Epithelial cell of proximal tubule (primary cell): ENCODE data around the gene DDX39B. TPM values are rescaled to one million over a fixed set of nuclear protein-coding genes. Genes with fewer than 3 reads are reported as not detected.
A peak's percentile ranks its signal among the peaks of the same experiment; 100 is the strongest.

Source experiments
- DNase-seq: peaks from one replicate; pipeline ENCODE4 v3.0.0-alpha.2; 2011; ENCODE audit warnings: low read depth
- H3K4me3 ChIP-seq: 2 replicates; pipeline ENCODE4 v1.5.1; 2011; ENCODE audit warnings: low read depth, mild to moderate bottlenecking, low read length
- total RNA-seq: library from RNA; depleted of rRNA; stranded (reverse); fragments of >200 nt; gene quantifications from 2 replicates; pipeline ENCODE4 v1.2.3, GENCODE V29; 2015
- TF ChIP-seq, protein P1 (sequence below): conservative IDR thresholded peaks from 2 replicates; pipeline ENCODE4 v1.5.1; 2012; ENCODE audit warnings: low read depth, mild to moderate bottlenecking, low read length

The DDX39B gene
- total RNA-seq, 1 donor from 2014 or later = 304 TPM

DNA sequence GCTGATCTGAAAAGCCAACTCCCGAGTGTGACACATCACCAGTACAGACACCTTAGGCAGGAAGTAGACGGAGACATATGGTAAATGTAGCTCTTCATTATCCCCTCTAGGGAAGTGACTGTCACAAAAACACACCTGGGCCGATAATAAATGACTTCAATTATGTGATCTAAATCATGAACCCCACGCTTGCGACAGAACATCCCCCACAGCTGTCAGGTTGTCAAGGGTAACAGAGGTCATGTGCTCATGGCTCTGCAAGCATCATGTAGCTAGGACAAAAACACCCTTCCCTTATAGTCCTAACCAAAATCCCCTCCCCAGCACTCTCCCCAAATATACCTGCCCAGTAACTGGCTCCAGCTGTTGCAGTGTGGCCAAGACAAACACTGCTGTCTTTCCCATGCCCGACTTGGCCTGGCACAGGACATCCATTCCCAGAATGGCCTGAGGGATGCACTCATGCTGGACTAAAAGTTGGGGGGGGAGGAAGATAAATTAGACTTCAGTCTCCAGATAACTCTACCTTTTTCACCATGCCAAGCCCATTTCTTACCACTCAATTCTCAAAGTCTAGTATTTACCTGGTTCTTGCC is 2.9 kb downstream of the DDX39B start:
- TF ChIP-seq, protein P1, sequence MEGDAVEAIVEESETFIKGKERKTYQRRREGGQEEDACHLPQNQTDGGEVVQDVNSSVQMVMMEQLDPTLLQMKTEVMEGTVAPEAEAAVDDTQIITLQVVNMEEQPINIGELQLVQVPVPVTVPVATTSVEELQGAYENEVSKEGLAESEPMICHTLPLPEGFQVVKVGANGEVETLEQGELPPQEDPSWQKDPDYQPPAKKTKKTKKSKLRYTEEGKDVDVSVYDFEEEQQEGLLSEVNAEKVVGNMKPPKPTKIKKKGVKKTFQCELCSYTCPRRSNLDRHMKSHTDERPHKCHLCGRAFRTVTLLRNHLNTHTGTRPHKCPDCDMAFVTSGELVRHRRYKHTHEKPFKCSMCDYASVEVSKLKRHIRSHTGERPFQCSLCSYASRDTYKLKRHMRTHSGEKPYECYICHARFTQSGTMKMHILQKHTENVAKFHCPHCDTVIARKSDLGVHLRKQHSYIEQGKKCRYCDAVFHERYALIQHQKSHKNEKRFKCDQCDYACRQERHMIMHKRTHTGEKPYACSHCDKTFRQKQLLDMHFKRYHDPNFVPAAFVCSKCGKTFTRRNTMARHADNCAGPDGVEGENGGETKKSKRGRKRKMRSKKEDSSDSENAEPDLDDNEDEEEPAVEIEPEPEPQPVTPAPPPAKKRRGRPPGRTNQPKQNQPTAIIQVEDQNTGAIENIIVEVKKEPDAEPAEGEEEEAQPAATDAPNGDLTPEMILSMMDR = no peak
- no peak for DNase-seq
- peak overlapping the region; percentile 84 for H3K4me3 ChIP-seq

DNA sequence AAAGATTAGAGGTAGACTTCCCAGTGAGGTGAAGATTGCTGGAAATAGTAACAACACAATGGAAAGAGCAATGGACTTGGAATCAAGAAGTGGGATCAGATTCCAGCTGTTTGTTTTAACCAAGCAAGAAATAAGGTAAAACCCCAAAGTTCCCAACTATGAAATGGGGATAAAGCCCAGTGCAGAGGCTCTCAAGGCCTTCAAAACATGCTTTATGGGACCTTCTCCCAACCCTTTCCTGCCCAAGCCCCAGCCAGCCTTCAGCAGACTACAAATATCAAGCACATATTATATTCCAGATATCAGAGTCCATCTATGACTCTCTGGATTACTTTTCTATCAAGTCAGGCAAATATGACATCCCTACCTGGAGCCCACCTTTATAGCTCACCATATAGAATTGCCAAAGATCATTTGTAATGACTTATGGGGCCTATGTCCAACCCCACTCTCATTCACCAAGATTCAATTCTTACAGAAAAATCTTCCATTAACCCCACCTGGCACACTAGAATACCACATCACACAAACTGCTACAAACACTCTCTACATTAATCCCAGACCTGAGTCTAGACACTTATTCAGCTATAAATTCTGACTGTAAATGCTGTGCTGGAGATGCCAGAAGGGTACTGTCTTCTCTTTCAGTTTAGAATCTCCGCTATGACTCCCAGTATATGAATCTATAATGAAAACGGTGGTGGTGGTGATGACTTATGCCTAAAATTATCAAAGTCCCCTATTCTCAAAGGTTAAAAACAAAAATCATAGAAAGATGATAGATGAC is 6.1 kb downstream of the DDX39B start:
- no peak overlapping the region for H3K4me3 ChIP-seq
- no peak for DNase-seq
- TF ChIP-seq, protein P1 = no peak

DNA sequence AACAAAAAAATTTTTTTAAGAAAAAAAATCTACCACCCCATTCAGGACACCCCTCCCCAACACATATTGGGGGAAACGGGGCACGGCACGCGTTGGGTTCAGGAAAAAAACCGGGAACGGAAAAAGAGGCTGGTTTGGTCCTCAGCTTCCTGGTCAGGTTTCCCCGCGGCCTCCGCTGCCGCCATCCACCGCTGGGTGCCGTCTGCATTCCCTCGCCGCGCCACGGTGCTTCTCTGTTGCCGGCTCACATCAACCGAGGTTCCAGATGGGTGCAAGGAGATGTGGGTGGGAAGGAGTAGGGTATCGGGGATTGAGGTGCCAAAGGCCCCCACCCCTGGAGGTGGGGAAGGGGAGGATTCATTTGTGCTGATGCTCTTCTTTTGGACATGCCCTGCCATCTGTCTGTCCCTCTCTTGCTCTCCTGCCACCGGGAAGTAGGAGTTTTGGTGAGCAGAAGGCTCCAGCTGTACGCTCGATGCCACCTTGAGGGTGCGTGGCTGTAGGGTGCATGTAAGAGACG is 7.2 kb downstream of the DDX39B start:
- DNase-seq = no peak
- TF ChIP-seq, protein P1 = no peak
- H3K4me3 ChIP-seq = no peak overlapping the region

DNA sequence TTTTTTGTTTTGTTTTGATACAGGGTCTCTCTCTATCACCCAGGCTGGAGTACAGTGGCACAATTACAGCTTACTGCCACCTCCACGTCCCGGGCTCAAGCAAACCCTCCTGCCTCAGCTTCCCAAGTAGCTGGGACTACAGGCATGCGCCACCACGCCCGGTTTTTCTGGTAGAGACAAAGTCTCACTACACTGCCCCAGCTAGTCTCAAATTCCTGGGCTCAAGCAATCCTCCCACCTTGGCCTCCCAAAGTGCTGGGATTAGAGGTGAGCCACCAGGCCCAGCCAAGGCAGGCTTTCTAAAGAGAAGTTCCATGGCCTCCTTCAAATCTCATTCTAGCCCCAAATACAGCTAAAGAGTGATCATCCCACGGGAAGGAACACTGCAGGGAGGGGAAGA is 7.8 kb downstream of the DDX39B start:
- DNase-seq = no peak
- TF ChIP-seq, protein P1 = no peak
- H3K4me3 ChIP-seq = no peak overlapping the region

DNA sequence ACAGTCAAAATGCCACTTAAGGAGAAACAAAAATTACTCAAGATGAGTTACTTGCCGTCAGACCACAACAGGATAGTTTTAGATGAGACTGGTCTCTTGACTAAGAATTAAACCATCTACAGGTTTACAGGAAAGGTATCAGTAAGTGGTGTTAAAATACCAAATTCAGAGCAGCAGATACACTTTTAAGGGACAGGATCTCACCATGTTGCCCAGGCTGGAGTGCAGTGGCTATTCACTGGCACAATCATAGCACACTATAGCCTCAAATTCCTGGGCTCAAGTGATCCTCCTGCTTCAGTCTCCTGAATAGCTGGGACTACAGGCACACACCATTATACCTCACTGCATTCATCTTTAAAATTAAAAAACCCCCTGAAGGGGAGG is 8.4 kb downstream of the DDX39B start:
- no peak for DNase-seq
- H3K4me3 ChIP-seq = no peak overlapping the region
- TF ChIP-seq, protein P1 = no peak

DNA sequence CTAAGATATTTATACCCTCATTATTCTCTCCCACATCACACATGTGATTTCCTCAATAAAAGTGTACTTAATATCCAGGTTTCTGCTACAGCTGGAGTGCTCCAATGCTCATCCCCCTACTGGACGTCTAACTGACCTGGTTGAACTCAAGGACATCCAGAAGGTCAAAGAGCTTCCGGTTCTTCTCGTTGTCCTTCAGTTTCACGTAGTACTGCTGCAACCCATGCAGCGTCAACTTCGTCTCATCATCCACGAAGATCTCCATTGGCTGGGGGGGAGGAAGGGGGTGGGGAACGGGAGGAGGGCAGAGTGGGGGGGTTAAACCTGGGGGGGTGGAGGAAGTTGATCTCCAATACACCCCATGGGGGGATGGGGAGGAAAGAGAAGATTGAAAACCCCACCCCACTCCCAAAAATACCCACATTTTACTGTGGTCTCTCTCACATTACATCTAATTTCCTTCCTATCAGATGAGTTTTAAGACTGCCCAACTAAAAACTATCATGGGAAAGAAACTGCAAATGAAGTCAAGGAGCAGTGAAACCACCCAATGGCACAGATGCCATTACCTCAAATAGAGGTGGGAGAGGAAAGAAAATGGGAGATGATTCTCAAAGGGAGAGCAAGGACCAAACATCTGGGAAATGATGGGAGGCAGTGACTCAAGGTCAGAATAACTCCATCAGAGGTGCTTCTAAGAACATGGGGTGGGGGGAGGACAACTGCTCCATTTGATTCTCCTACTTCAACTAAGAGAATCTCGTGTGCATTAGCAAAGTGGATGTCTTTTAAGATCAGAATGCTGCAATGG is 9.0 kb downstream of the DDX39B start:
- DNase-seq = no peak
- TF ChIP-seq, protein P1 = no peak
- H3K4me3 ChIP-seq = no peak overlapping the region
